SK-N-MC (cell line): Measurements from ENCODE around the gene KDM4B.

Source experiments
- DNase-seq: peaks from one replicate; pipeline ENCODE4 v3.0.0-alpha.2; 2011; ENCODE audit warnings: low read depth, low spot score
- H3K27ac ChIP-seq: fragments of 200-600 bp; sonication (generic); 2 replicates; pipeline ENCODE4 v1.5.1; 2016; ENCODE audit warnings: mixed run types
- H3K36me3 ChIP-seq: fragments of 200-600 bp; sonication (generic); 2 replicates; pipeline ENCODE4 v1.6.1; 2017; ENCODE audit warnings: antibody characterized with exemption, low read length, mixed read lengths; ENCODE audit not compliant: insufficient read depth
- H3K4me3 ChIP-seq: fragments of 200-600 bp; sonication (generic); 2 replicates; pipeline ENCODE4 v1.5.1; 2016
- H3K9ac ChIP-seq: fragments of 200-600 bp; sonication (generic); 2 replicates; pipeline ENCODE4 v1.8.0; 2017; ENCODE audit warnings: mixed run types, mixed read lengths; ENCODE audit not compliant: insufficient read length
- H3K9me3 ChIP-seq: fragments of 200-600 bp; sonication (generic); 2 replicates; pipeline ENCODE4 v1.6.1; 2017; ENCODE audit warnings: low read depth, mild to moderate bottlenecking, antibody characterized with exemption, low read length, moderate library complexity, mixed read lengths
- EZH2 ChIP-seq: fragments of 200-600 bp; sonication (generic); IDR thresholded peaks from one replicate; pipeline ENCODE4 v1.6.1; 2017; ENCODE audit warnings: antibody characterized with exemption
- FOXP2 ChIP-seq: optimal IDR thresholded peaks from 2 replicates; pipeline ENCODE3; 2011; ENCODE audit warnings: mild to moderate bottlenecking, moderate library complexity; ENCODE audit not compliant: insufficient read depth; ENCODE audit errors: extremely low read length, control extremely low read depth
- POLR2AphosphoS5 ChIP-seq: IDR thresholded peaks from 2 replicates; pipeline ENCODE4 v1.6.1; 2012; ENCODE audit warnings: mild to moderate bottlenecking, low read depth, low read length, borderline replicate concordance

KDM4B gene

GRCh38 chr19:5200844-5201243 lies 231.9 kb downstream of the KDM4B start:
- no peak overlapping the region for H3K27ac ChIP-seq
- H3K4me3 ChIP-seq = no peak overlapping the region
- no peak for TF ChIP-seq POLR2AphosphoS5
- TF ChIP-seq FOXP2 = no peak
- TF ChIP-seq EZH2 = no peak
- peaks cover 8% of the 10 kb centered on the region; the same call in 1 of the 2 replicates for H3K36me3 ChIP-seq
- 0 out of 2 replicates have a peak, but pooled peaks cover 4% of the 10 kb centered on the region for H3K9me3 ChIP-seq
- no peak for DNase-seq
- no peak overlapping the region for H3K9ac ChIP-seq

GRCh38 chr19:5202553-5202952 lies 233.6 kb downstream of the KDM4B start:
- Histone ChIP-seq H3K4me3 (no peak overlapping the region), H3K9ac (no peak overlapping the region), H3K27ac (no peak overlapping the region), H3K9me3 (0 out of 2 replicates have a peak, but pooled peaks cover 4% of the 10 kb centered on the region), H3K36me3 (peaks cover 10% of the 10 kb centered on the region; the same call in 1 of the 2 replicates)
- no peak for TF ChIP-seq POLR2AphosphoS5
- TF ChIP-seq FOXP2 = no peak
- no peak for TF ChIP-seq EZH2
- DNase-seq = no peak
